Urothelium cell line (cell line): ENCODE measurements around the gene BMP8A.
A peak's percentile ranks its signal among the peaks of the same experiment; 100 is the strongest.
"Not testable (repeated sequence)": the region's sequence is repeated elsewhere in the genome, so short reads cannot be mapped to it uniquely, and the experiment has no call there.

Source experiments
- DNase-seq: peaks from one replicate; pipeline ENCODE4 v3.0.0; 2011; ENCODE audit warnings: low spot score, mixed read lengths
- FAIRE-seq: peaks from 2 replicates; lab custom pipeline; 2011; peaks lifted over from hg19 to GRCh38; lab: Jason Lieb, UNC

The BMP8A gene

GRCh38 chr1:39478126-39478915 lies 13.1 kb upstream of the BMP8A start:
- FAIRE-seq: no peak
- no peak for DNase-seq

- FAIRE-seq (no peak), DNase-seq (no peak)
Measured at GRCh38 chr1:39481289-39481688, 10.1 kb upstream of the BMP8A start.

- DNase-seq: no peak
- FAIRE-seq: no peak
Measured at GRCh38 chr1:39483276-39483675, 8.2 kb upstream of the BMP8A start.

- no peak for DNase-seq
- no peak for FAIRE-seq
Measured at GRCh38 chr1:39484564-39484963, 6.9 kb upstream of the BMP8A start.

GRCh38 chr1:39485046-39485803 lies 6.2 kb upstream of the BMP8A start:
- FAIRE-seq: no peak
- no peak for DNase-seq

- no peak for DNase-seq
- no peak for FAIRE-seq
Measured at GRCh38 chr1:39488012-39488545, 3.4 kb upstream of the BMP8A start.

GRCh38 chr1:39488793-39489566 lies 2.5 kb upstream of the BMP8A start:
- no peak for DNase-seq
- peak; percentile 58 for FAIRE-seq

- FAIRE-seq (no peak), DNase-seq (no peak)
Measured at GRCh38 chr1:39489567-39490239, 1.7 kb upstream of the BMP8A start.

GRCh38 chr1:39490596-39491145 lies 765 bp upstream of the BMP8A start:
- DNase-seq: no peak
- FAIRE-seq: no peak

- DNase-seq, FAIRE-seq: not testable (repeated sequence)
Measured at GRCh38 chr1:39492118-39493042, 944 bp downstream of the BMP8A start.

GRCh38 chr1:39493043-39493810 lies 1.8 kb downstream of the BMP8A start:
- FAIRE-seq: peak; percentile 37
- DNase-seq: not testable (repeated sequence)

GRCh38 chr1:39494671-39495410 lies 3.4 kb downstream of the BMP8A start:
- DNase-seq: no peak
- no peak for FAIRE-seq

- not testable (repeated sequence) for FAIRE-seq, DNase-seq
Measured at GRCh38 chr1:39496520-39496919, 5.1 kb downstream of the BMP8A start.

GRCh38 chr1:39497585-39497984 lies 6.1 kb downstream of the BMP8A start:
- FAIRE-seq: no peak
- no peak for DNase-seq

GRCh38 chr1:39498096-39498710 lies 6.8 kb downstream of the BMP8A start:
- not testable (repeated sequence) for FAIRE-seq, DNase-seq

- not testable (repeated sequence) for FAIRE-seq, DNase-seq
Measured at GRCh38 chr1:39498821-39499220, 7.4 kb downstream of the BMP8A start.

GRCh38 chr1:39499668-39500067 lies 8.2 kb downstream of the BMP8A start:
- FAIRE-seq: no peak
- no peak for DNase-seq
